CD4-positive, alpha-beta T cell treated with Interleukin-10 for 1 hour (primary cell): ENCODE results near the gene SDF4.

Source experiments
- DNase-seq: peaks from one replicate; pipeline ENCODE4 v3.0.0-alpha.2; 2020

The SDF4 gene

GRCh38 chr1:1231400-1232207, at the start of gene SDF4:
Gene SDF4, minus strand, starts transcription at chr1:1232001. Its CDS starts 3,229 bp downstream, at chr1:1228772.
- DNase-seq = peak; percentile 97

- no peak for DNase-seq
These were observed 49.1 kb upstream of the SDF4 start for GRCh38 chr1:1280782-1281481.

- DNase-seq = no peak
These were observed 47.2 kb upstream of the SDF4 start for GRCh38 chr1:1279028-1279427.

GRCh38 chr1:1278620-1279019, 46.8 kb upstream of the SDF4 start:
- DNase-seq = no peak

GRCh38 chr1:1275836-1276235, 44.0 kb upstream of the SDF4 start:
- no peak for DNase-seq

GRCh38 chr1:1274931-1275431, 43.2 kb upstream of the SDF4 start:
- no peak for DNase-seq

GRCh38 chr1:1274299-1274930, 42.6 kb upstream of the SDF4 start:
- no peak for DNase-seq

GRCh38 chr1:1273512-1274298, 41.9 kb upstream of the SDF4 start, which contains the start of gene UBE2J2:
Gene UBE2J2, minus strand, starts transcription at chr1:1273854. Its CDS starts 5,862 bp downstream, at chr1:1267992.
- DNase-seq = peak; percentile 93

- no peak for DNase-seq
These were observed 41.4 kb upstream of the SDF4 start for GRCh38 chr1:1273209-1273511.

- DNase-seq = no peak
These were observed 40.8 kb upstream of the SDF4 start for GRCh38 chr1:1272341-1273208.

- DNase-seq = no peak
These were observed 39.0 kb upstream of the SDF4 start for GRCh38 chr1:1270813-1271212.

GRCh38 chr1:1268284-1268682, 36.5 kb upstream of the SDF4 start:
- no peak for DNase-seq

GRCh38 chr1:1267488-1268283, 35.9 kb upstream of the SDF4 start:
- no peak for DNase-seq

GRCh38 chr1:1264868-1265272, 33.1 kb upstream of the SDF4 start:
- DNase-seq = no peak

GRCh38 chr1:1264026-1264425, 32.2 kb upstream of the SDF4 start:
- no peak for DNase-seq

GRCh38 chr1:1262758-1263157, 31.0 kb upstream of the SDF4 start:
- no peak for DNase-seq

GRCh38 chr1:1262071-1262470, 30.3 kb upstream of the SDF4 start:
- DNase-seq = no peak

- no peak for DNase-seq
These were observed 29.2 kb upstream of the SDF4 start for GRCh38 chr1:1260843-1261560.

- DNase-seq = no peak
These were observed 28.3 kb upstream of the SDF4 start for GRCh38 chr1:1259951-1260600.

GRCh38 chr1:1259540-1259939, 27.7 kb upstream of the SDF4 start:
- no peak for DNase-seq
